GM10847 (cell line): Measurements from ENCODE around the gene CLEC4M.

Source experiments
- POLR2A ChIP-seq: IDR thresholded peaks from 2 replicates; pipeline ENCODE4 v1.6.1; 2011; ENCODE audit not compliant: insufficient read length; ENCODE audit errors: extremely low read depth

The CLEC4M gene

GRCh38 chr19:7734220-7735203 is 28.5 kb upstream of the CLEC4M start:
- no peak for TF ChIP-seq POLR2A

- TF ChIP-seq POLR2A: no peak
Measured at GRCh38 chr19:7736148-7736547, 26.9 kb upstream of the CLEC4M start.

DNA sequence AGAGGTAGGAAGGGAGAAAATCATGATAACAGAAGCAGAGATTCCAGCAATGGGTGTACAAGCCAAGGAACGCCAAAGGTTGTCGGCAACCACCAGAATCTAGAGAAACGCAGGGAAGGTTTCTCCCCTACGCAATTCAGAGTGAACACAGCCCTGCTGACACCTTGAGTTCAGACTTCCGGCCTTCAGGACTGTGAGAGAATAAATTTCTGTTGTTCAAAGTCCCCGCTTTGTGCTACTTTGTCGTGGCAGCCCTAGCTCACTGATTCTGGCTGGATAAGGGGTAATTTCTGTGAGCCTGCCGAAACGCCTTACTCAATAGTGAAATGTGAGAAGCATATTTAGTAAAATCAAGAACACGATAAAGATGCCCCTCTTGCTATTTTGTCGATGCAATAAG is 25.8 kb upstream of the CLEC4M start:
- TF ChIP-seq POLR2A: no peak

DNA sequence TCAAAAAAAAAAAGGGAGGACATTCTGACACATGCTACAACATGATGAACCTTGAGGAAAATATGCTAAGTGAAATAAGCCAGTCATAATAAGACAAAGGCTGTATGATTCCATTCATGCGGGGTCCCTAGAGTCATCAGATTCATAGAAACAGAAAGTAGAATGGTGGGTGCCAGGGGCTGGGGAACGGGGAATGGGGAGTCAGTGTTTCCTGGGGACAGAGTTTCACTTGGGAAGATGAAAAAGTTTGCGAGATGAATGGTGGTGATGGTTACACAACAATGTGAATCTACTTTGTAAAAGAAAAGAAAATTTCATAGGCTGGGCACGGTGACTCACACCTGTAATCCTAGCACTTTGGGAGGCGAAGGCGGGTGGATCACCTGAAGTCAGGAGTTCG is 25.0 kb upstream of the CLEC4M start:
- no peak for TF ChIP-seq POLR2A

- TF ChIP-seq POLR2A: no peak
Measured at GRCh38 chr19:7739211-7739755, 23.8 kb upstream of the CLEC4M start.

GRCh38 chr19:7739801-7740681 is 23.0 kb upstream of the CLEC4M start:
- TF ChIP-seq POLR2A: no peak

DNA sequence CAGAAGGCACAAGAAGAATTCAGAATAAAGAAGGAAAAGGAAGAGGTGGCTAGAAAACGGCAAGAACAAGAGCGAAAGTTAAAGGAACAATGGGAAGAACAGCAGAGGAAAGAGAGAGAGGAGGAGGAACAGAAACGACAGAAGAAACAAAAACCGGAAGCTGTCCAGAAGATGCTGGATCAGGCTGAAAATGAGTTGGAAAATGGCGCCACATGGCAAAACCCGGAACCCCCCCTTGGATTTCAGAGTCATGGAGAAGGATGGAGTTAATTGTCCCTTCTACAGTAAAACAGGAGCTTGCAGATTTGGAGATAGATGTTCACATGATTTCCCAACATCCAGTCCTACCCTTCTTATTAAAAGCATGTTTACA is 22.4 kb upstream of the CLEC4M start:
- TF ChIP-seq POLR2A: no peak

DNA sequence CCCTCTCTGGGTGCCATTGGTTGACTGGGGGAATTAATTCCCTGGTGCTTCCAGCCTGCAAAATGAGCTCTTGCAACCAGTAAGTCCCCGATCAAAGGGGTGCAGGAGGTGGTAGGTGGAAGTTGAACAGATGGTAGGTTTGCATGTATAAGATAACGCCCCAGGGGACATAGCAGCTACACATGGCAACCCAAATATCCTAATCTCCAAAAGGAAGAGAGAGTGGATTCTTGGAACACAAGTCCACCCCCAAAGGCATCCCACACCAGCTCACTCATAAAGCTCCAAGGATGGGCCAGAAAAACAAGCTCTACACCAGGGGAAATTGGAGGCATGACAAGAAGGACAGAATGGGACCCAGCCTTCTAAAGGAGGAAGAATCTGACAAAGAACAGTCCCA is 20.5 kb upstream of the CLEC4M start:
- no peak for TF ChIP-seq POLR2A

DNA sequence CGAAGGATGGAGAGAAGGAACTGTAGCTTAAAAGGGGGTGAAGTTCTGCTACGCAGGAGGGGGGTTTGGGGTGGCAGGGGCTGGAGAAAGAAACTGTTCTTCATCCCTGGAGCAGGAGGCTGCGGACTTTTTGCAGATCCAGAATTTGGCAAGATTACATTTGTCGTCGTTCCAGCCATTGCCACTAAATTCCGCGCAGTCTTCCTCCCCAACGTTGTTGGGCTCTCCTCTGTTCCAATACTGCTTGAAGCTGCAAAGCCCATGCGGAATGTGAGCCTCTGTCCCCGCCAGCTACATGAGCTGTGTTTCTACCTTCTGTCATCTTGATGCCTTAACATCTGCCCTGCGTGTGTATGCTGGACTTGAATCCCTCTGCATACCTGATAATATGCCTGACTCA is 20.1 kb upstream of the CLEC4M start:
- no peak for TF ChIP-seq POLR2A

DNA sequence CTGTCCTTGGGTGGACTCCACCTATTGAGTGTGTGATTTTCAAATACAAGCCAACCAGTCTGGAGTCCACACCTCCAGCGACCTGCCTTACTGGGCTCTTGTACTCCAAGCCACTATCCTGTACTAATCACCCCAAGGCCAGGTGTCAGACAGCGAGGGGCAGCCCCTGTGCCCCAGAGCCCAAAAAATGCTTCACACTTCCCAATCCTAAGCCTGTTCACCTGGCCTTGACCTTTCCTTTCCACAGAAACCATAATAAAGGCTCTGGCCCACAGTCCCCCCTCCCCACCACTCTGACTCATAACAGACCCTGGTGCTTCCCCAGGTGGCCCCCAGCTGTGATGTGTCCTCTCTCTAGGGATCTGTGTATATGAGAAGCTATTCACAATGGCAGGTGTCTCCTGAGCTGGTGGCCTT is 19.6 kb upstream of the CLEC4M start:
- no peak for TF ChIP-seq POLR2A

GRCh38 chr19:7744199-7744786 is 18.8 kb upstream of the CLEC4M start:
- TF ChIP-seq POLR2A: no peak

DNA sequence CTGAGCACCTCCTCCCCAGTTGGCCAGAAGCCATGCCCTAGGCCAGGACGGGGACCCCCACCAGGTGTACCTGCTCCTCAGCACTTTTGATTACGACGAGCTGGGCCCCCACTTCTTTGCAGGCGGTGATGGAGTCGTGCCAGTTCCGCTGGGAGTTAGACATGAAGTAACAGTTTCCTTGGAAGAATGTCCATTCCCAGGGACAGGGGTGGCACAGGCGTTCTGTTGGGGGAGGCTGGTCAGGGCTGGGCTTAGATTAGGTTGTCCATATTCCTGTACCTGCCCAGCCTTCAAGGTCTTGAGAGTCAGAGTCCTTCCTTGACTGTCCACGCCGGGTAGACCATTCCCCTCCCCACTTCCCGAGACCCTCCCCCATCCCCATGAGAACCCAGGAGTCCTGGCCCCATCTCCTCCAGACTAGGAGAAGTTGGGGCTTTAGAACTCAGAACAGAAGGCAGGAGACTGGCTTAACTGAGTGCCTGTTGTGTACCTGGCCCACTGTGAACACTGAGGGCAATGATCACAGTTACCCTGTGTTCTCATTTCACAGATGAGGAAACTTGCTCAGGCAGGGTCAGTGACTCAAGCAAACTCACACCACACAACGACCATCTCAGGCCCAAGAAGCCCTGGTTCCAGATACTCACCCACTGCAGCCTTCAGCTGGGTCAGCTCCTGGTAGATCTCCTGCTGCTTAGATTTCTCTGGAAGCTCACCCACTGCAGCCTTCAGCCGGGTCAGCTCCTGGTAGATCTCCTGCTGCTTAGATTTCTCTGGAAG is 18.0 kb upstream of the CLEC4M start:
- TF ChIP-seq POLR2A: no peak

GRCh38 chr19:7746903-7747884 is 15.8 kb upstream of the CLEC4M start, which contains the start of gene CD209:
CD209 (minus strand) TSS chr19:7747534; CDS start chr19:7747511, 23 bp downstream.
- no peak for TF ChIP-seq POLR2A
